SU-DHL-6 (cell line): Measurements from ENCODE around the gene THEMIS.
"Not testable (repeated sequence)": the region's sequence is repeated elsewhere in the genome, so short reads cannot be mapped to it uniquely, and the experiment has no call there.

Source experiments
- H2AFZ ChIP-seq: fragments of 200-600 bp; sonication (generic); 2 replicates; pipeline ENCODE4 v1.6.1; 2014; ENCODE audit warnings: low read depth, mild to moderate bottlenecking, moderate library complexity, mixed read lengths, antibody characterized with exemption, low read length; ENCODE audit not compliant: severe bottlenecking
- H3F3A ChIP-seq: fragments of 200-600 bp; shearing (Covaris generic); 2 replicates; pipeline ENCODE4 v1.6.0; 2016; ENCODE audit warnings: antibody characterized with exemption, mild to moderate bottlenecking; ENCODE audit not compliant: insufficient read depth
- H3K27ac ChIP-seq: fragments of 200-600 bp; sonication (generic); 2 replicates; pipeline ENCODE4 v1.5.1; 2016; ENCODE audit warnings: low read depth, mild to moderate bottlenecking, low read length, moderate library complexity, mixed read lengths
- H3K27me3 ChIP-seq: fragments of 200-600 bp; sonication (generic), shearing (Covaris generic); 2 replicates; pipeline ENCODE4 v1.6.0; 2014; ENCODE audit warnings: mild to moderate bottlenecking, low read length
- H3K36me3 ChIP-seq: fragments of 200-600 bp; sonication (generic); 2 replicates; pipeline ENCODE4 v1.6.1; 2014; ENCODE audit warnings: mild to moderate bottlenecking, low read length, mixed read lengths
- H3K4me2 ChIP-seq: fragments of 300-600, 200-600 bp; shearing (Covaris generic), sonication (generic); 2 replicates; pipeline ENCODE4 v1.6.0; 2014; ENCODE audit warnings: low read length, low read depth, mild to moderate bottlenecking; ENCODE audit not compliant: poor library complexity, severe bottlenecking
- H3K4me3 ChIP-seq: fragments of 200-600 bp; sonication (generic); 2 replicates; pipeline ENCODE4 v1.5.1; 2014; ENCODE audit warnings: antibody characterized with exemption, low read length, mild to moderate bottlenecking, mixed read lengths; ENCODE audit not compliant: insufficient read depth, poor library complexity, severe bottlenecking
- H3K79me2 ChIP-seq: fragments of 200-600 bp; sonication (generic); 2 replicates; pipeline ENCODE4 v1.6.1; 2014; ENCODE audit warnings: mild to moderate bottlenecking, low read length, moderate library complexity; ENCODE audit not compliant: insufficient read depth
- H3K9ac ChIP-seq: fragments of 200-600 bp; sonication (generic); 2 replicates; pipeline ENCODE4 v1.7.0; 2014; ENCODE audit warnings: mild to moderate bottlenecking, low read length
- H3K9me2 ChIP-seq: fragments of 200-600 bp; sonication (generic); replicated peaks from 2 replicates; pipeline ENCODE4 v1.6.1; 2014; ENCODE audit warnings: low read length; ENCODE audit not compliant: insufficient read depth
- H3K9me3 ChIP-seq: fragments of 200-600 bp; sonication (generic); 2 replicates; pipeline ENCODE4 v1.6.1; 2014; ENCODE audit warnings: low read length, mixed read lengths; ENCODE audit not compliant: insufficient read depth
- H4K20me1 ChIP-seq: fragments of 200-600 bp; sonication (generic); 2 replicates; pipeline ENCODE4 v1.6.1; 2014; ENCODE audit warnings: low read depth, mild to moderate bottlenecking, antibody characterized with exemption, low read length, moderate library complexity, mixed read lengths
- CTCF ChIP-seq: fragments of 200-600 bp; sonication (generic); IDR thresholded peaks from one replicate; pipeline ENCODE4 v1.5.1; 2017; ENCODE audit warnings: antibody characterized with exemption, mild to moderate bottlenecking, low read length, moderate library complexity; ENCODE audit not compliant: insufficient read depth, poor library complexity, severe bottlenecking
- EZH2phosphoT487 ChIP-seq: fragments of 200-600 bp; sonication (generic), shearing (Covaris generic); conservative IDR thresholded peaks from 2 replicates; pipeline ENCODE4 v1.6.1; 2018; ENCODE audit warnings: mild to moderate bottlenecking, antibody characterized with exemption, low read length, moderate library complexity, mixed read lengths

The THEMIS gene

DNA sequence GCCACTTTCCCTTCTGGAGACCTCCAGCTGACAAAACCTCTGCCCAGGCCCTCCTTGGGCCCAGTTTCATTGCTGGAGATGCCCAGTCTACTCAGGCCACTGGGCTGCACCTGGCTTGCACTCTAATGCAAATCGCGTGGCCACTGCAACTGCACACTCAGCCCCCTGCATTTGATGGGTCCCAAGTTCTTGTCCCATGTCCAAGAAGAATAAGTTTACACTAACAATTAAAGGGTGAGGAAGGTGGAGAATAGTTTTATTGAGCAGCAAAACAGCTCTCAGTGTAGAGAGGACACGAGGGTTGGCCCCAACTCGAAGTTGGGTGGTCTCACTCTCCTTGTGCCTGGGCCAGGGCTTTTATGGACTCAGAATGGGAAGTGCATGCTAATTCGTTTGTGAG is 31.9 kb upstream of the THEMIS start:
- no peaks in the 10 kb centered on the region for H3K36me3 ChIP-seq
- no peak overlapping the region for H3K4me2 ChIP-seq
- H3K9me3 ChIP-seq, result peaks cover 4% of the 10 kb centered on the region; the same call in 1 of the 2 replicates
- no peaks in the 10 kb centered on the region for H3K79me2 ChIP-seq
- H4K20me1 ChIP-seq, result no peaks in the 10 kb centered on the region
- no peaks in the 10 kb centered on the region for H3K27me3 ChIP-seq
- no peaks in the 10 kb centered on the region for H3K9me2 ChIP-seq
- no peak overlapping the region for H3K9ac ChIP-seq
- no peak overlapping the region for H3K4me3 ChIP-seq
- H3K27ac ChIP-seq, result no peak overlapping the region
- no peak for TF ChIP-seq CTCF
- no peak for TF ChIP-seq EZH2phosphoT487
- no peaks in the 10 kb centered on the region for H3F3A ChIP-seq
- no peak overlapping the region for H2AFZ ChIP-seq

DNA sequence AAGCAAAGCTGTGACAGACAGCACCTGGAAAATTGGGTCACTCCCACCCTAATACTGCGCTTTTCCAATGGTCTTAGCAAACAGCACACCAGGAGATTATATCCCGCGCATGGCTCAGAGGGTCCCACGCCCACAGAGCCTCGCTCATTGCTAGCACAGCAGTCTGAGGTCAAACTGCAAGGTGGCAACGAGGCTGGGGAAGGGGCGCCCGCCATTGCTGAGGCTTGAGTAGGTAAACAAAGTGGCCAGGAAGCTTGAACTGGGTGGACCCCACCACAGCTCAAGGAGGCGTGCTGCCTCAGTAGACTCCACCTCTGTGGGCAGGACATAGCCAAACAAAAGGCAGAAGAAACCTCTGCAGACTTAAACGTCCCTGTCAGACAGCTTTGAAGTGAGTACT is 25.6 kb upstream of the THEMIS start:
- H3K4me2 ChIP-seq, H3K4me3 ChIP-seq, H3K9me3 ChIP-seq, H4K20me1 ChIP-seq, H2AFZ ChIP-seq, H3K79me2 ChIP-seq, H3K27ac ChIP-seq, H3K9me2 ChIP-seq, H3K9ac ChIP-seq, H3K27me3 ChIP-seq, H3K36me3 ChIP-seq, H3F3A ChIP-seq: not testable (repeated sequence)

DNA sequence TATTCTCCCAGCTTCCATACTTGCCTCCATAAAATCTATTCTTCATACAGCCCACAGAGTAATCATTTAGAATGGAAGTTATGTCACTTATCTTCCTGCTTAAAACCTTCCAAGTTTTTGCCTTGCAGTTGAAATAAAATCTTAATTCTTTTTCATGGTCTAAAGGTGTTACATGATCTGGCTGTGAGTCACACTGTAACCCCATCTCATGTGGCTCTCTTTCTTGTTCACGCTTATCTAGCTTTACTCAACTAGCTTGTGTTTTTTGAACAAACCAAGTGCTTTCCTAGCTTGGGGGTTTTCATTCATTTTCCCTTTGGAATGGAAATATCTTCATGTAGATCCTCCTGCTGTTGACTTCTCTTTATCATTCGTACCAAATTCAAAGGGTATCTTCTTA is 23.6 kb upstream of the THEMIS start:
- no peak overlapping the region for H3K9ac ChIP-seq
- no peaks in the 10 kb centered on the region for H3F3A ChIP-seq
- no peak overlapping the region for H3K27ac ChIP-seq
- no peak for TF ChIP-seq EZH2phosphoT487
- TF ChIP-seq CTCF, result no peak
- no peaks in the 10 kb centered on the region for H3K9me3 ChIP-seq
- no peak overlapping the region for H2AFZ ChIP-seq
- no peaks in the 10 kb centered on the region for H3K9me2 ChIP-seq
- H3K79me2 ChIP-seq, result no peaks in the 10 kb centered on the region
- H3K27me3 ChIP-seq, result no peaks in the 10 kb centered on the region
- no peaks in the 10 kb centered on the region for H4K20me1 ChIP-seq
- H3K36me3 ChIP-seq, result no peaks in the 10 kb centered on the region
- H3K4me3 ChIP-seq, result no peak overlapping the region
- no peak overlapping the region for H3K4me2 ChIP-seq

- no peaks in the 10 kb centered on the region for H3K36me3 ChIP-seq
- H2AFZ ChIP-seq, result no peak overlapping the region
- H3K79me2 ChIP-seq, result no peaks in the 10 kb centered on the region
- no peak overlapping the region for H3K4me3 ChIP-seq
- no peak for TF ChIP-seq CTCF
- TF ChIP-seq EZH2phosphoT487, result no peak
- no peak overlapping the region for H3K9ac ChIP-seq
- no peak overlapping the region for H3K4me2 ChIP-seq
- no peaks in the 10 kb centered on the region for H3K9me3 ChIP-seq
- H3F3A ChIP-seq, result no peaks in the 10 kb centered on the region
- H4K20me1 ChIP-seq, result no peaks in the 10 kb centered on the region
- H3K9me2 ChIP-seq, result no peaks in the 10 kb centered on the region
- H3K27ac ChIP-seq, result no peak overlapping the region
- H3K27me3 ChIP-seq, result no peaks in the 10 kb centered on the region
These were observed 23.2 kb upstream of the THEMIS start for GRCh38 chr6:127924031-127924430.
